GM10266 (cell line): ENCODE data around the gene SLMAP.

Experiments
- DNase-seq: peaks from one replicate; pipeline ENCODE4 v3.0.0; 2012; ENCODE audit errors: extremely low spot score
- TF ChIP-seq, protein P1 (sequence below): IDR thresholded peaks from 2 replicates; pipeline ENCODE4 v1.5.1; 2012; ENCODE audit warnings: mild to moderate bottlenecking, low read depth; ENCODE audit not compliant: control insufficient read depth, insufficient read depth; ENCODE audit errors: missing control alignments

Gene SLMAP

DNA sequence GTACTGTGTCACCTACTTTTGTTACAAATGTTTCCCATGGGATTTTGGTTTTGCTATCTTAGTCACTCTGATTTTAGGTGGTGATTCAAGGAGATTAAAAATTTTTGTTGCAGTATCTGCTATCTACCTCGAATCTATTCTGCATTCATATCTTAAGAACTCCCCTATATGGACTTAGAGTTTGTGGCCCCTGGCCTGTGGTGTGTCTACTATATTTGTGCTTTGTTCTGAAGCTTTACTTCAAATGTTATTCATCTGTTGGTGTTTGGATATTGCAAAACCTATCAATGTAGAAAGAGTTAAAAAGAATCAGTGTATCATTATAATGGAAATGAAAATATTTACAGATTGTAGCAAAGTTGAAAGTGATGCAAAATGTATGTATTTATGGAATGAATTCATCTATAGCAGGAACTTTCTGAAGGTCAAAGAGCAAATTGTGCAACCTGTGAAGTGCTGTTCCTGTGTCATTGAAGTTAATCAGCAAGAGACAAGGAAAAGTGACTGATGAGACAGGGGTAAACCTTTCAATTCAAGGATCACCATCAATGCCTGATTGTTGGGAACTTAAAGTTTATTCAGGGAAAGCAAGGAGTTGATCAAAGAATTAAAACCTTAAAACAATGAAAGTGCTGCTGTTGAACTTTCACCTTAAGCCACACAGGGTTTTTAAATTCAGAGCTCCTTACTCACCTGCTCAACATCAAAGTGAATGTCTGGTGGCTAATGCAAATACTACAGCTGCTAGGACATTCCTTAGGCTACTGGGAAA lies 71.0 kb downstream of the SLMAP start:
- TF ChIP-seq, protein P1, sequence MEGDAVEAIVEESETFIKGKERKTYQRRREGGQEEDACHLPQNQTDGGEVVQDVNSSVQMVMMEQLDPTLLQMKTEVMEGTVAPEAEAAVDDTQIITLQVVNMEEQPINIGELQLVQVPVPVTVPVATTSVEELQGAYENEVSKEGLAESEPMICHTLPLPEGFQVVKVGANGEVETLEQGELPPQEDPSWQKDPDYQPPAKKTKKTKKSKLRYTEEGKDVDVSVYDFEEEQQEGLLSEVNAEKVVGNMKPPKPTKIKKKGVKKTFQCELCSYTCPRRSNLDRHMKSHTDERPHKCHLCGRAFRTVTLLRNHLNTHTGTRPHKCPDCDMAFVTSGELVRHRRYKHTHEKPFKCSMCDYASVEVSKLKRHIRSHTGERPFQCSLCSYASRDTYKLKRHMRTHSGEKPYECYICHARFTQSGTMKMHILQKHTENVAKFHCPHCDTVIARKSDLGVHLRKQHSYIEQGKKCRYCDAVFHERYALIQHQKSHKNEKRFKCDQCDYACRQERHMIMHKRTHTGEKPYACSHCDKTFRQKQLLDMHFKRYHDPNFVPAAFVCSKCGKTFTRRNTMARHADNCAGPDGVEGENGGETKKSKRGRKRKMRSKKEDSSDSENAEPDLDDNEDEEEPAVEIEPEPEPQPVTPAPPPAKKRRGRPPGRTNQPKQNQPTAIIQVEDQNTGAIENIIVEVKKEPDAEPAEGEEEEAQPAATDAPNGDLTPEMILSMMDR: no peak
- no peak for DNase-seq

DNA sequence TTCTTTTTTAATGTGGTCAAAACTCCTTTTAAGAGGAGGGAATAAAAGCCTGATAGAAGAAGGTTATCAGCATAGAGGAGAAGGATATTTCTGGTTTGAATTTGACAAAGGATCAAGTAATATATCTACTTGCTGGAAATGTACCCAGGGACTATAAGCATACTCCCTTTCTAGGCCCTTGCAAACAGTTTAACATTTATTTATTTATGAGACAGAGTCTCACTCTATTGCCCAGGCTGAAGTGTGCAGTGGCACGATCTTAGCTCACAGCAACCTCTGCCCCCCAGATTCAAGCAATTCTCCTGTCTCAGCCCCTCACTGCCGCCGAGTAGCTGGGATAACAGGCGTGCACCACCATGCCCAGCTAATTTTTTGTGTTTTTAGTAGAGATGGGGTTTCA lies 71.6 kb downstream of the SLMAP start:
- no peak for DNase-seq
- TF ChIP-seq, protein P1: no peak

DNA sequence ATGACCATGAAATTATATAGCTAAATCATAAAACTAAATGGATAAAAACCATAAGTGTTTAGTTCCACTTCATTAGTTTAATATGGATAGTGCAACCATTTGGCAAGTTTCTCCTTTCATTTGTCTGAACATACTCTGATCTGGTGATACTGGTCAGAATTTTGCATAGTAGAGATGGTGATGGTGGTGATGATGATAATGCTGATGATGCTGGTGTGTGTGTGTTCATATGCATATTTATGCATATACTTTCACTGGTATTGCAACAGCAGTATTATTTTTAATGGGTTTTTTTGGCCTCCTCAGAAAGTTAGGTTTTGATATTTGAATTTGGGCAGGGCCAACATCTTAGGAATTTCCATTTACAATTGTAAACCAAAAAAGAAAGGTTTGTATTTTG lies 76.4 kb downstream of the SLMAP start:
- TF ChIP-seq, protein P1: no peak
- no peak for DNase-seq

DNA sequence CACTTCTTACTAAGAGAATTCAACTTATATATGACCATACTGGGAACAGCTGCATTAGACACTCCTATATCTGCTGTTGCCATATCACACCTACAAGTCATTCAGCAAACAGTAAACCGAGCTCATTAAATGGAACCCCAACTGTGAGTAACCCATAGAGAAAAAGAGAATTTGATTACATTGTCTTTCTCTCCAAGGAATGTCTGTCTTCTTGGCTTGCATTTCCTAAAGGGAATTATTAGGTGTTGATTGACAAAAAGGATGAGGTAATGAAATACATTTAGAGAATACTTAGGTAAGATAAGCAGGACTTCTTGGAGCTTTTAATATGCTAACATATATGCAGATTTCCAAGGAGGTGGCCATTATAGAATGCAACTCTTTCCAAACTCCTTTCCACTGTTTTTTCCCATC lies 76.8 kb downstream of the SLMAP start:
- TF ChIP-seq, protein P1: no peak
- no peak for DNase-seq

DNA sequence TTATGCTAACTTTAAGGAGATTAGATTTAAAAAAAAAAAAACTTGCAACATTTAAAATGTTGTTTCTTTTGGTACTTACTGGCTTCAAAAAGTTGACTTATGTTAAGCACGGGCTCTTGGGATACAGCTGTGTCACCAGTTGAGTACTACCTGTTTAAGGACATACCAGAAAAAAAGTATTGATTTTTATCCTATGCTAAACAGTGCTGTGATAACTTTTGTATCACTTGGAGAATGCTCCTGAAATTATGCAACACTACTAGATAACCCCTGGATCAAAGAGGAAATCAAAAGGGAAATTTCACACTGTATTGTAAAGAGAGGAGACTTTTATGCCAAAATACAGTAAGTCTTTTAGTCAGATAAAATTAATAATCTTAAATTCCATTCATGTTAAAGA lies 77.7 kb downstream of the SLMAP start:
- TF ChIP-seq, protein P1: no peak
- DNase-seq: no peak

DNA sequence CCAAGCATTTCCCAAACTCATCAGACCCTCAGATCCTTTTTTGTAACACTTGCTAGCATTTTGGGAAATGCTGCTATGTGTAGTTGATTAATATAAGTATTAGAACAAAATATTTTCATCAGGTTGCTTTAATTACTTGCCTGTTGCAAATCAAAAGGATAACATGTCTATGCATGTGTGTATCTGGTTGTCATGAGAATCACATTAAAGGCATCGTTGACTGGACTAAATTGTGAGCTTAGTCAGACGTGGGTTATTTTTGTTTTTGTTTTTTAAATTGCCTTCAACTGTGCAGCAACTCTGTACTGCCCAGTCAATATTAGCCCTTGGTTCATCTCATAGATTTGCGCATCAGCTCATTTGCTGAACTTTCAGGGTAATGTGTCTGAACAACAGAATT lies 81.6 kb downstream of the SLMAP start:
- TF ChIP-seq, protein P1: no peak
- no peak for DNase-seq

DNA sequence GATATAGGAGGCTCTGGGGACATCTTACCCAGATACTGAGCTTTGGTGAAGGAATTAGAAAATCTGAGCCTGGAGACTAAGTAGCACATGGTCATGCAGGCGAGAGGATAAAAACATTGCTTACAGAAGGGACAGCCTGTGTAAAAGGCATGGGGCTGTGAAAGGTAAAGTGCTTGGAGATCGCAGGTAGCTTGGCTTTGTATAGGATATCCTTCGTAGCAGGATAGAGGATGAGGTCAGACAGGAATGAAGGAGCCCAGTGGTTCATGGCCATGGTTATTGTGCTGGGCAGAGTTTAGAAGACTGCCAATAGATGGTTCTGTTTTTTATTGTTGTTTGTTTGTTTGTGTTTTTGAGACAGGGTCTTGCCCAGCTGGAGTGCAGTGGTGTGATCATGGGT lies 82.5 kb downstream of the SLMAP start:
- TF ChIP-seq, protein P1: no peak
- DNase-seq: no peak
